HG03442 (cell line): Measurements from ENCODE around the gene TBC1D30.

Experiments used
- ATAC-seq: cut with Tn5 transposase; IDR thresholded peaks from one replicate; pipeline ENCODE4 v1.9.1; 2021; ENCODE audit warnings: mild to moderate bottlenecking, moderate library complexity; ENCODE audit not compliant: unreplicated experiment

The TBC1D30 gene

GRCh38 chr12:64802180-64802775 lies 22.2 kb upstream of the TBC1D30 start:
- ATAC-seq = peak; percentile 58

- no peak for ATAC-seq
Observed at GRCh38 chr12:64806173-64806572, 18.3 kb upstream of the TBC1D30 start.

GRCh38 chr12:64806593-64807460 lies 17.6 kb upstream of the TBC1D30 start:
- no peak for ATAC-seq

- ATAC-seq = peak; percentile 49
Observed at GRCh38 chr12:64808110-64808509, 16.3 kb upstream of the TBC1D30 start.

GRCh38 chr12:64810831-64811230 lies 13.6 kb upstream of the TBC1D30 start:
- no peak for ATAC-seq

- no peak for ATAC-seq
Observed at GRCh38 chr12:64813723-64814122, 10.7 kb upstream of the TBC1D30 start.

- ATAC-seq = no peak
Observed at GRCh38 chr12:64814432-64814831, 10.0 kb upstream of the TBC1D30 start.

GRCh38 chr12:64819816-64820402 lies 4.5 kb upstream of the TBC1D30 start:
- no peak for ATAC-seq

GRCh38 chr12:64820593-64820992 lies 3.9 kb upstream of the TBC1D30 start:
- ATAC-seq = no peak

GRCh38 chr12:64821116-64821630 lies 3.3 kb upstream of the TBC1D30 start:
- ATAC-seq = no peak

- peak; percentile 3 for ATAC-seq
Observed at GRCh38 chr12:64824130-64824499, 332 bp upstream of the TBC1D30 start.

GRCh38 chr12:64825143-64826021 lies 935 bp downstream of the TBC1D30 start:
- peak; percentile 14 for ATAC-seq

- ATAC-seq = peak; percentile 37
Observed at GRCh38 chr12:64826234-64826633, 1.8 kb downstream of the TBC1D30 start.

GRCh38 chr12:64828713-64829112 lies 4.3 kb downstream of the TBC1D30 start:
- no peak for ATAC-seq

GRCh38 chr12:64833928-64834327 lies 9.5 kb downstream of the TBC1D30 start:
- no peak for ATAC-seq

GRCh38 chr12:64835901-64836300 lies 11.5 kb downstream of the TBC1D30 start:
- no peak for ATAC-seq

- no peak for ATAC-seq
Observed at GRCh38 chr12:64836856-64837255, 12.4 kb downstream of the TBC1D30 start.

- no peak for ATAC-seq
Observed at GRCh38 chr12:64837427-64837826, 13.0 kb downstream of the TBC1D30 start.

GRCh38 chr12:64840119-64840518 lies 15.7 kb downstream of the TBC1D30 start:
- ATAC-seq = no peak

- no peak for ATAC-seq
Observed at GRCh38 chr12:64840949-64841717, 16.7 kb downstream of the TBC1D30 start.
